Ureter (tissue), 1 donor: Measurements from ENCODE around the gene CCSAP. TPM values are rescaled to one million over a fixed set of nuclear protein-coding genes. Genes with fewer than 3 reads are reported as not detected.

Experiments
- DNase-seq: peaks from one replicate; pipeline ENCODE4 v3.0.0-alpha.2; 2020; ENCODE audit warnings: low spot score
- total RNA-seq: library from RNA; stranded (reverse); gene quantifications from one replicate; pipeline ENCODE4 v1.2.4, GENCODE V29; 2023
- donor health status: DM: yes; HTN: yes; CAD: no.

CCSAP gene
- total RNA-seq, 1 donor from 2014 or later: 3.6 TPM

GRCh38 chr1:229287267-229287666 lies 55.6 kb downstream of the CCSAP start:
- no peak for DNase-seq

GRCh38 chr1:229286099-229286766 lies 56.6 kb downstream of the CCSAP start:
- DNase-seq: no peak

GRCh38 chr1:229285440-229285839 lies 57.4 kb downstream of the CCSAP start:
- no peak for DNase-seq

GRCh38 chr1:229284887-229285286 lies 58.0 kb downstream of the CCSAP start:
- no peak for DNase-seq

GRCh38 chr1:229283183-229283611 lies 59.6 kb downstream of the CCSAP start:
- DNase-seq: no peak

GRCh38 chr1:229282295-229282823 lies 60.5 kb downstream of the CCSAP start:
- DNase-seq: no peak

- DNase-seq: no peak
Measured at GRCh38 chr1:229281339-229281926, 61.4 kb downstream of the CCSAP start.

- DNase-seq: no peak
Measured at GRCh38 chr1:229280921-229281320, 61.9 kb downstream of the CCSAP start.

GRCh38 chr1:229280037-229280828 lies 62.6 kb downstream of the CCSAP start:
- DNase-seq: no peak

- DNase-seq: no peak
Measured at GRCh38 chr1:229279242-229279641, 63.6 kb downstream of the CCSAP start.

GRCh38 chr1:229278120-229278741 lies 64.6 kb downstream of the CCSAP start:
- no peak for DNase-seq

GRCh38 chr1:229275005-229275404 lies 67.8 kb downstream of the CCSAP start:
- DNase-seq: no peak

- DNase-seq: no peak
Measured at GRCh38 chr1:229273507-229274232, 69.2 kb downstream of the CCSAP start.

GRCh38 chr1:229272164-229273158 lies 70.4 kb downstream of the CCSAP start:
- DNase-seq: no peak

- no peak for DNase-seq
Measured at GRCh38 chr1:229271448-229272159, 71.2 kb downstream of the CCSAP start.
